Activated B cell treated with CpG ODN at 0.5 μM for 24 hours (primary cell): Measurements from ENCODE around the gene DTHD1. TPM values are rescaled to one million over a fixed set of nuclear protein-coding genes. Genes with fewer than 3 reads are reported as not detected.

Experiments
- ATAC-seq: fragments of 200-7000 bp; cut with Tn5 transposase; one replicate; pipeline ENCODE4 v1.10.0; 2021; ENCODE audit warnings: low read depth, mild to moderate bottlenecking, moderate library complexity
- CTCF ChIA-PET: fragments of 350-600 bp; sonication (Branson Sonifier 250); formaldehyde crosslinking; loops from one replicate; lab custom pipeline; 2021; ENCODE audit warnings: antibody characterized with exemption; lab: Charles Lee
- POLR2A ChIA-PET: fragments of 350-600 bp; sonication (Branson Sonifier 250); formaldehyde crosslinking; loops from one replicate; lab custom pipeline; 2021; ENCODE audit warnings: antibody characterized with exemption; lab: Charles Lee
- DNase-seq: peaks from one replicate; pipeline ENCODE4 v3.0.0; 2022
- H3K27ac Mint-ChIP-seq: one replicate; pipeline ENCODE4 v1.8.0; 2020; ENCODE audit warnings: mixed read lengths
- H3K27me3 Mint-ChIP-seq: one replicate; pipeline ENCODE4 v1.8.0; 2021; ENCODE audit warnings: mixed read lengths
- H3K36me3 Mint-ChIP-seq: one replicate; pipeline ENCODE4 v1.8.0; 2021; ENCODE audit warnings: low read depth, mixed read lengths
- H3K4me1 Mint-ChIP-seq: one replicate; pipeline ENCODE4 v1.8.0; 2021; ENCODE audit warnings: mixed read lengths
- H3K4me3 Mint-ChIP-seq: one replicate; pipeline ENCODE4 v1.8.0; 2020; ENCODE audit warnings: mild to moderate bottlenecking, mixed read lengths
- H3K9me3 Mint-ChIP-seq: one replicate; pipeline ENCODE4 v1.8.0; 2020; ENCODE audit warnings: mixed read lengths
- CTCF ChIP-seq: fragments of 200-600 bp; IDR thresholded peaks from one replicate; pipeline ENCODE4 v1.8.0; 2022; ENCODE audit warnings: antibody characterized with exemption, mild to moderate bottlenecking
- intact Hi-C: fragments of 100-400 bp; cut with micrococcal nuclease; formaldehyde crosslinking; loops from one replicate; pipeline ENCODE4 v1.15.1; 2024
- total RNA-seq: library from RNA; stranded (reverse); gene quantifications from 2 replicates; pipeline ENCODE4 v1.2.3, GENCODE V29; 2022

Gene DTHD1
- total RNA-seq, 1 donor from 2014 or later: not detected

- H3K27me3 Mint-ChIP-seq: no peaks in the 10 kb centered on the region
- no peak for TF ChIP-seq CTCF
- peaks cover 15% of the 10 kb centered on the region for H3K4me1 Mint-ChIP-seq
- DNase-seq (no peak), ATAC-seq (no peak)
- intact Hi-C loops: no loop called here
- H3K4me3 Mint-ChIP-seq: no peak overlapping the region
- CTCF ChIA-PET: no interaction called here
- POLR2A ChIA-PET: no interaction called here
- H3K9me3 Mint-ChIP-seq: no peaks in the 10 kb centered on the region
- H3K36me3 Mint-ChIP-seq: no peaks in the 10 kb centered on the region
- H3K27ac Mint-ChIP-seq: no peak overlapping the region
Measured at GRCh38 chr4:36337665-36338185, 56.3 kb downstream of the DTHD1 start.

- ChIA-PET POLR2A (no interaction called here), CTCF (interaction anchor here (1.2 kb wide), 1 partner anchor 61 kb away, joined by 3 read pairs; no protein-coding TSS in a partner anchor)
- H3K4me3 Mint-ChIP-seq: no peak overlapping the region
- H3K9me3 Mint-ChIP-seq: no peaks in the 10 kb centered on the region
- TF ChIP-seq CTCF: no peak
- DNase-seq (no peak), ATAC-seq (no peak)
- peaks cover 7% of the 10 kb centered on the region for H3K4me1 Mint-ChIP-seq
- H3K27ac Mint-ChIP-seq: no peak overlapping the region
- H3K27me3 Mint-ChIP-seq: no peaks in the 10 kb centered on the region
- intact Hi-C loops: no loop called here
- H3K36me3 Mint-ChIP-seq: no peaks in the 10 kb centered on the region
Measured at GRCh38 chr4:36338973-36339372, 57.6 kb downstream of the DTHD1 start.

GRCh38 chr4:36341936-36342335 lies 60.5 kb downstream of the DTHD1 start:
- no peaks in the 10 kb centered on the region for H3K36me3 Mint-ChIP-seq
- intact Hi-C loops: no loop called here

GRCh38 chr4:36343501-36344175 lies 62.2 kb downstream of the DTHD1 start:
- POLR2A ChIA-PET: no interaction called here
- no peak for ATAC-seq

More at GRCh38 chr4:36341936-36342335, 60.5 kb downstream of the DTHD1 start:
- ChIA-PET CTCF (no interaction called here), POLR2A (no interaction called here)
- H3K9me3 Mint-ChIP-seq: no peaks in the 10 kb centered on the region
- H3K27ac Mint-ChIP-seq: no peak overlapping the region
- no peak for ATAC-seq
- no peaks in the 10 kb centered on the region for H3K27me3 Mint-ChIP-seq
- no peak for TF ChIP-seq CTCF
- H3K4me3 Mint-ChIP-seq: no peak overlapping the region
- peaks cover 3% of the 10 kb centered on the region for H3K4me1 Mint-ChIP-seq
- no peak for DNase-seq

More at GRCh38 chr4:36343501-36344175, 62.2 kb downstream of the DTHD1 start:
- peaks cover 6% of the 10 kb centered on the region for H3K4me1 Mint-ChIP-seq
- H3K27me3 Mint-ChIP-seq: no peaks in the 10 kb centered on the region
- H3K36me3 Mint-ChIP-seq: no peaks in the 10 kb centered on the region
- no peaks in the 10 kb centered on the region for H3K9me3 Mint-ChIP-seq
- TF ChIP-seq CTCF: no peak
- intact Hi-C loops: no loop called here
- CTCF ChIA-PET: no interaction called here
- no peak overlapping the region for H3K4me3 Mint-ChIP-seq
- no peak for DNase-seq
- no peak overlapping the region for H3K27ac Mint-ChIP-seq
